GM12865 (cell line): ENCODE data around the gene KCNAB1.

Source experiments
- DNase-seq: peaks from one replicate; pipeline ENCODE4 v3.0.0; 2010; ENCODE audit warnings: low read depth
- H3K4me3 ChIP-seq: 2 replicates; pipeline ENCODE4 v1.5.1; 2011; ENCODE audit warnings: mild to moderate bottlenecking, low read depth, low read length, control low read depth
- CTCF ChIP-seq: IDR thresholded peaks from 2 replicates; pipeline ENCODE4 v1.5.1; 2011; ENCODE audit warnings: low read length, control low read depth, low read depth, inconsistent platforms; ENCODE audit not compliant: insufficient read depth; ENCODE audit errors: missing control alignments

The KCNAB1 gene

GRCh38 chr3:156258301-156258700 is 137.9 kb downstream of the KCNAB1 start:
- no peak for DNase-seq
- no peak for TF ChIP-seq CTCF
- no peak overlapping the region for H3K4me3 ChIP-seq

- DNase-seq: no peak
- no peak overlapping the region for H3K4me3 ChIP-seq
- no peak for TF ChIP-seq CTCF
Observed at GRCh38 chr3:156259896-156260295, 139.5 kb downstream of the KCNAB1 start.

- no peak overlapping the region for H3K4me3 ChIP-seq
- no peak for DNase-seq
- no peak for TF ChIP-seq CTCF
Observed at GRCh38 chr3:156260331-156260730, 140.0 kb downstream of the KCNAB1 start.

- DNase-seq: no peak
- no peak for TF ChIP-seq CTCF
- no peak overlapping the region for H3K4me3 ChIP-seq
Observed at GRCh38 chr3:156264771-156265170, 144.4 kb downstream of the KCNAB1 start.

- H3K4me3 ChIP-seq: no peak overlapping the region
- DNase-seq: no peak
- no peak for TF ChIP-seq CTCF
Observed at GRCh38 chr3:156271508-156271907, 151.1 kb downstream of the KCNAB1 start.

- no peak for TF ChIP-seq CTCF
- no peak for DNase-seq
- no peak overlapping the region for H3K4me3 ChIP-seq
Observed at GRCh38 chr3:156271995-156272719, 151.8 kb downstream of the KCNAB1 start.

- DNase-seq: no peak
- TF ChIP-seq CTCF: no peak
- H3K4me3 ChIP-seq: no peak overlapping the region
Observed at GRCh38 chr3:156273111-156273694, 152.8 kb downstream of the KCNAB1 start.
